Stimulated activated memory B cell treated with anti-CD40 and anti-IgM and Interleukin-4, amounts not matched to agents 10 μg/mL and 1 μg/mL and 100 μg/mL, for 72 hours (primary cell): ENCODE results near the gene AMOTL1.

Experiments
- ATAC-seq: fragments of 150-1000 bp; cut with Tn5 transposase; 2 replicates; pipeline ENCODE4 v1.10.0; 2021
- H3K27ac Mint-ChIP-seq: one replicate; pipeline ENCODE4 v1.8.0; 2022; ENCODE audit warnings: mild to moderate bottlenecking, mixed read lengths
- H3K27me3 Mint-ChIP-seq: one replicate; pipeline ENCODE4 v1.8.0; 2022; ENCODE audit warnings: mixed read lengths
- H3K36me3 Mint-ChIP-seq: one replicate; pipeline ENCODE4 v1.8.0; 2022; ENCODE audit warnings: mixed read lengths
- H3K4me1 Mint-ChIP-seq: one replicate; pipeline ENCODE4 v1.8.0; 2022; ENCODE audit warnings: mixed read lengths
- H3K4me3 Mint-ChIP-seq: one replicate; pipeline ENCODE4 v1.8.0; 2022; ENCODE audit warnings: mild to moderate bottlenecking, moderate library complexity, mixed read lengths
- H3K9me3 Mint-ChIP-seq: one replicate; pipeline ENCODE4 v1.8.0; 2022; ENCODE audit warnings: mixed read lengths

AMOTL1 gene

DNA sequence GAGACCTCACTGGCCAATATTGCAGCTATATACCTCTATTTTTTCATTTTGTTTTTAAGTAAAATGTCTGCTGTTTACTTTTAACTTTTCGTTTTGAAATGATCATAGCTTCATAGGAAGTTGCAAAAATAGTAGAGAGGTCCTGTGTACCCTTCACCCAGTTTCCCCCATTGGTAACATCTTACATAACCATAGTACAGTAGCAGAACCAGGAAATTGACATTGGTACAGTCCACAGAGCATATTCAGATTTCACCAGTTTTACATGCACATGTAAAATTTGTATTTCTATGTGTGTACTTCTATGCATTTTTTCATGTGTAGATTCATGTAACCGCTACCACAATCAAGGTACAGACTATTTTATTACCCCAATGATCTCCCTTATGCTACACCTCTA is 3.8 kb downstream of the AMOTL1 start:
- Mint-ChIP-seq H3K27ac (no peak overlapping the region), H3K4me3 (no peak overlapping the region), H3K27me3 (peaks cover 56% of the 10 kb centered on the region), H3K4me1 (peaks cover 12% of the 10 kb centered on the region), H3K36me3 (no peaks in the 10 kb centered on the region), H3K9me3 (no peaks in the 10 kb centered on the region)
- ATAC-seq = no peak

DNA sequence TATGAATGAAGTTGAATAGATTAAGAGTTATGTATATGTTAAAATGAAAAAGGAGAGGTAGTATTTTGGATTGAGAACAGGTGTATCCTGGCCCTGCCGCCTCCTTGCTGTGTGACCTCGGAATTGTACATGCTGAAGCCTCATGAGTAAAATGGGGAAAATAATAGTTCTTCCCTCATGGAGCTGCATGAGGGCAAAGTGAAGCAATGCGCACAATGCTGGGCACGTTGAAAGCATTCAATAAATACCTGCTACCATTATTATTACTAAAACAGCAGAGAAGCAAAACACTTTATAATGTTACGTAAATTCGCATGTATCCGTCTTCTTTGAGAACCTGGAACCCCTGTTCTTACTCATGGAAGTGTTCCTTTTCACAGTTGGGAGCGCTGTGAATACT is 5.7 kb downstream of the AMOTL1 start:
- H3K36me3 Mint-ChIP-seq = no peaks in the 10 kb centered on the region
- no peaks in the 10 kb centered on the region for H3K9me3 Mint-ChIP-seq
- no peak for ATAC-seq
- no peak overlapping the region for H3K4me3 Mint-ChIP-seq
- H3K4me1 Mint-ChIP-seq = peaks cover 6% of the 10 kb centered on the region
- H3K27me3 Mint-ChIP-seq = peaks cover 72% of the 10 kb centered on the region
- H3K27ac Mint-ChIP-seq = no peak overlapping the region

DNA sequence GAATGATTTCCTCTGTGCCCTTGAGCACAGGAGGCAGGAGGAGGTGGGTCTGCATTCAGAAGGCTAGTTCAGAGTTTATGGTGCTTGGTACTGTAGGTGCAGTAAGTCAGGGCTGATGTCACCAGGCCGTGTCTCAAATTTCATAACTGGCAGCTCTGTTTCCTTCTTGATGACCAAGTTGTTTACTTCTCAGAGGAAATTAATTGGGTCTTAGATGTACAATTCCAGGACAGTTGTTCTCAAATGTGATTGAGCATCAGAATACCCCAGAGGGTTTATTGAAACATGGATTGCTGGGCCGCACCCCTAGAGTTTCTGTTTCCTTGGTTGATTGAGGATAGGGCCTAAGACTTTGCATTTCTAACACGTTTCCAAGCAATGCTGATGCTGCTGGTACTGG is 6.2 kb downstream of the AMOTL1 start:
- no peaks in the 10 kb centered on the region for H3K9me3 Mint-ChIP-seq
- H3K27ac Mint-ChIP-seq = no peak overlapping the region

DNA sequence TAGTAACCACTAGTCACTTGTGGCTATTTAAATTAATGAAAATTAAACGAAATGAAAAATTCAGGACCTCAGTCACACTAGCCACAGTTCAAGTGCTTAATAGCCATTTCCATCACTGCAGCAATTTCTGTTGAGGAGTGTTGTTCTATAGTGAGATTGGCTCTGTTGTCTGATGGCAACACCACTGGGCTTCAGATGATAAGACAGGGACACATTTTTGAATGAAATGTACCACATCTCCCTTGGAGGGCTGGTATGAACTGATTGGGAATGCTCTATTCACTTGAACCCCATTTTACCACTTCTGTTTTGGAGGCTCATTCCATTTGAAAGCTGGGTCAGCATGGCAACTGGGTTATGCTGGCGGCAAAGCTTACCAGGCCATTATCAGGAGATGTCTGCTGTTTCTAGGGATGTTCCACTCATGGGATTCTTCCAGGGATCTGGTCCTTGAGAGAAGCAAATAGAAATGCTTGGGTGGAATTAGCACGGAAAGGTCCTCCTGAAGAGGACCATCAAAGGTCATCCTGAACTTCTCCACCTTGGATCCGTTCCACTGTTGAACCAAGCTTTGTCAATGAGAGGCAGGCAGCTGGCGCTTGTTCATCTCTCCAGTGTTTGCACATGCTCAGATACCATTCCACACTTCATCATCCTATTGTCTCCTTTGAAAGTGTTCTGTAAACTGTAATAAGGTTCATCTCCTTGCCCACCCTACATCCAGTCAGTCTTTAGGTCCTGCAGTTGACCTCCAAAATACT is 7.6 kb downstream of the AMOTL1 start:
- no peak overlapping the region for H3K4me3 Mint-ChIP-seq
- no peaks in the 10 kb centered on the region for H3K36me3 Mint-ChIP-seq
- peaks cover 56% of the 10 kb centered on the region for H3K27me3 Mint-ChIP-seq
- no peak overlapping the region for H3K27ac Mint-ChIP-seq
- no peak for ATAC-seq
- H3K4me1 Mint-ChIP-seq = no peaks in the 10 kb centered on the region
- H3K9me3 Mint-ChIP-seq = no peaks in the 10 kb centered on the region

More for the DNA sequence above, 6.2 kb downstream of the AMOTL1 start:
- H3K4me1 Mint-ChIP-seq = peaks cover 4% of the 10 kb centered on the region
- ATAC-seq = no peak
- H3K27me3 Mint-ChIP-seq = peaks cover 70% of the 10 kb centered on the region
- no peak overlapping the region for H3K4me3 Mint-ChIP-seq
- no peaks in the 10 kb centered on the region for H3K36me3 Mint-ChIP-seq

DNA sequence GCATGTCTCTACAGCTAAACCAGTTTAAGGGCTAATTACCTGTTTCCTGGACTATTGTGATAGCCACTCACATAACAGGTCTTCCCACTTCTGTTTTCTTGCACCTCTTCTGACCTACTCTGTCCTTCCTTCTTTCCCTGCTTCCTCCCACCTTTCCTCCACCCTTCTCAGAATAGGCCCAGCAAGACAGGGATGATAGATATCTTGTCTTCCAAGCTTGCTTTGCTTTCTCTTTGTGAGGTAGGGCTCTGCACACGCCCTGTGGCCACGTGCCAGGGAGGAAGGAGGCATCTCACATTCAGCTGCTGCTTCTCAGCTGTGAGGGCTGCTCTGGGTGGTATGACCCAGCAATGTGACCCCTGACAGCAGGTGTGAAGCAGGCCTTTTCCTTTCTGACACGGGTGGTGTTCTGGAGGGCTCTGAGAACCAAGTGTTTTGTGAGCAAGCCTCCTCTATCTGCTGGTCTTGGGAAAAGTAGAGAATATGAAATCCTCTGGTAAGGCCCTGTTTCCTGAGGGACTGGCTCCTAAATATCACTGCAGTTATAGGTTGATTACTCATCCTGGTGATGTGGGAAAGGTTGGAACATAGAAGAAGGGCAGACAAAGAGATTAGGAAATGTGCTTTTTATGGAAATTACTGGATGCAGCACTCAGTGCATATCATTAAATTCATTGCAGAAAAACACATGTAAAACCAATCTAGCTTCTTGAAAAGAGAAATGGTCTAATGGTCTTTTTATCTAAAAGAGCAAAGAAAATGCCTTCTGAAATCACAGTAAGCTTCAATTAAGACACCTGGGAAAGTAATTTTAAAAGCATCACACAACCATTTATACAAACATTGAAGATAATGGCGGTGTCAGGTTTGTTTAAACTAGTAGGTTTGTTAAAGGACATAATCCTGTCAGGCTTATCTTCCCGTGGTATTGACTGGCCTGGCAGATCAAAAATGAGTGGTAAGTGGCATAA is 8.5 kb downstream of the AMOTL1 start:
- H3K27ac Mint-ChIP-seq = no peak overlapping the region
- no peaks in the 10 kb centered on the region for H3K9me3 Mint-ChIP-seq
- no peaks in the 10 kb centered on the region for H3K36me3 Mint-ChIP-seq
- H3K27me3 Mint-ChIP-seq = peaks cover 47% of the 10 kb centered on the region
- no peaks in the 10 kb centered on the region for H3K4me1 Mint-ChIP-seq
- no peak overlapping the region for H3K4me3 Mint-ChIP-seq
- ATAC-seq = no peak

DNA sequence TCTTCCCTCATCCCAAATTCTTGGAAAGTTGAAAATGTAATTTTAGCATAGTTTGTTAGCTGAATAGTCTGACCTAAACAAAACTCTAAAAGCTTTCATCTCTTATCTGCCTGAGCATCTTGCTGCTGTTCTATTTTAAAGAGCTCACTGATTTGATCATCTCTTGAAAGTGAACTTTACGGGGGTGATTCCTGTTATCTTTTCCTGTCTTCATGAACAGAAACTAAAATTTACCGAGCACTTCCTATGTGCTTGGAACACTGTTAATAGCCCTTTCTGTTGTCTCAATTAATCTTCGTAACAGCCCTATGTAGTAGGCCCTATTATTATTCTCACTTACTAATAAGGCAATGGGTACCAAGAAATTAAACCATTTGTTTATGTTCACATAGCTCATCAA is 12.3 kb downstream of the AMOTL1 start:
- no peak overlapping the region for H3K27ac Mint-ChIP-seq
- H3K4me3 Mint-ChIP-seq = no peak overlapping the region
- H3K4me1 Mint-ChIP-seq = no peaks in the 10 kb centered on the region
- no peaks in the 10 kb centered on the region for H3K36me3 Mint-ChIP-seq
- no peaks in the 10 kb centered on the region for H3K9me3 Mint-ChIP-seq
- peaks cover 37% of the 10 kb centered on the region for H3K27me3 Mint-ChIP-seq
- no peak for ATAC-seq

DNA sequence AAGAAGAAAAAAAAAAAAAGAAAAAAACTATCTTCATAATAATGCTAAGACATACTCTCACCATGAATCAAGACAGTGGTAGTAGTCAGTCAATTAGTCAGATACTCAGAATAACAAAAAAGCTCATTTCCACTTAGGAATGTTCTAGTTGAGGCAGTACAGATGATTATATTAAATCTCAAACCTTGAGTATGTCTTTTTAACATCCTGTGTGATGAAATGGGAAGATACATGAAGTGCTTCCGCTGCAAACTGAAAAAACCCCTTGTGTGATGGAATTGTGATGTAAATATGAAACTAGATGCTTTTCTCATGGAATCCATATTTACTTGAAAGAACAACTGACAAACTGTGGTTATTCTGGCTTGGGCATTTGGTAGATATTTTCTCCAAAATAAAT is 13.7 kb downstream of the AMOTL1 start:
- Mint-ChIP-seq H3K4me1 (no peaks in the 10 kb centered on the region), H3K4me3 (no peak overlapping the region), H3K27ac (no peak overlapping the region), H3K27me3 (peaks cover 31% of the 10 kb centered on the region), H3K36me3 (no peaks in the 10 kb centered on the region), H3K9me3 (no peaks in the 10 kb centered on the region)
- ATAC-seq = no peak

DNA sequence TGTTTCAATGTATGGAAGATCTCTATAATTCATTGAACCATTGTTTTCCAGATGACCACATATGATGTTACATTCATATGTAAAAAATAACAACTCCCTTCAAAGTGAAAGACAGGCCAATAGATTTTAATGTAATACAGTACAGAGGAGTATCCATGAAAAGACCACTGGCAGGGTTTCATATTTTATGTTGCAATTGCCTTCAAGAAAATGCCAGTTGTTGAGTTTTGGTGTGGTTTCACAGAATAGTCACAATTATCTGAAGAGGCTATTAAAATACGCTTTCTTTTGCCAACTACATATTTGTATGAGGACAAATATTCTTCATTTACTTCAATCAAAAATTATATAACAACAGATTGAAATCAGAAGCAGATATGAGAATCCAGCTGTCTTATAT is 14.3 kb downstream of the AMOTL1 start:
- no peaks in the 10 kb centered on the region for H3K4me1 Mint-ChIP-seq
- no peak overlapping the region for H3K4me3 Mint-ChIP-seq
- no peaks in the 10 kb centered on the region for H3K36me3 Mint-ChIP-seq
- no peak overlapping the region for H3K27ac Mint-ChIP-seq
- H3K27me3 Mint-ChIP-seq = peaks cover 28% of the 10 kb centered on the region
- no peaks in the 10 kb centered on the region for H3K9me3 Mint-ChIP-seq
- ATAC-seq = no peak

DNA sequence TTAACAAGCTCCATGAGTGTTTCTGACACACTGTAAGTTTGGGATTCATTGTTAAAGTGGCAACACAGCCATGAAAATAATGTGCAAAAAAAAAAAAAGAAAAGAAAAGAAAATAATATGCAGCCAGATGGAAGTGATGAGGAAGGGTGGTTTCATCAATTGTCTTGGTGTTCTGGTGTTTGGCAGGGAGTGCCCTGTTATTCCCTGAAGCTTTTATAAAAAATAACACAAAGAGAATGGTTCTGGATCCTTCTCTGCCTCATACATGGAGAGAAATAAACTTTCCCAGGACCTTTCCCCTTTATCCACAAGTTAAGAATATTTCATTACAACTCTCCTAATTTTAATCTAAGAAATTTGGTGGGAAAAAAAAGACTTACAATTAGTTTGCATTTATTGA is 16.7 kb downstream of the AMOTL1 start:
- Mint-ChIP-seq H3K9me3 (no peaks in the 10 kb centered on the region), H3K36me3 (no peaks in the 10 kb centered on the region), H3K27ac (no peak overlapping the region), H3K4me1 (no peaks in the 10 kb centered on the region), H3K27me3 (peaks cover 12% of the 10 kb centered on the region), H3K4me3 (no peak overlapping the region)
- no peak for ATAC-seq

DNA sequence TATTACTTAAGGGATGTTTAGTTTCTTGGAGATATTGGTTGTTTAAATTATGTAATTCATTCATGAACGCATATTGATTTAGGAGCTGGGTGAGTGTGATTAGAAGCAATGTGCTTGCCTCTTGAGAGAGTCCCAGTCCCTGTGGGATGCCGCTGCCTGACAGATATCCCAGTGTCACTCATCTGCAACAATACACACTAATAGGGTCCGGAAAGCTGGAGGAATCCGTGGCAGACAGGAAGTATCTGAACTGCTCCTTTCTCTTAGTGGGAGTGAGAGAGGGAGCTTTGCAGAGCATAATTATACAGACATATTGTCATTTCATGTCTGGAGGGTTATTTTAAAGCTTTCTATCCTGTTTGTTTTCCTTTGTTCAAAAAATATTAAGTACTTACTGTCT is 17.4 kb downstream of the AMOTL1 start:
- H3K36me3 Mint-ChIP-seq = no peaks in the 10 kb centered on the region
- no peak overlapping the region for H3K4me3 Mint-ChIP-seq
- H3K27ac Mint-ChIP-seq = no peak overlapping the region
- H3K9me3 Mint-ChIP-seq = no peaks in the 10 kb centered on the region
- no peaks in the 10 kb centered on the region for H3K4me1 Mint-ChIP-seq
- peaks cover 12% of the 10 kb centered on the region for H3K27me3 Mint-ChIP-seq
- no peak for ATAC-seq

DNA sequence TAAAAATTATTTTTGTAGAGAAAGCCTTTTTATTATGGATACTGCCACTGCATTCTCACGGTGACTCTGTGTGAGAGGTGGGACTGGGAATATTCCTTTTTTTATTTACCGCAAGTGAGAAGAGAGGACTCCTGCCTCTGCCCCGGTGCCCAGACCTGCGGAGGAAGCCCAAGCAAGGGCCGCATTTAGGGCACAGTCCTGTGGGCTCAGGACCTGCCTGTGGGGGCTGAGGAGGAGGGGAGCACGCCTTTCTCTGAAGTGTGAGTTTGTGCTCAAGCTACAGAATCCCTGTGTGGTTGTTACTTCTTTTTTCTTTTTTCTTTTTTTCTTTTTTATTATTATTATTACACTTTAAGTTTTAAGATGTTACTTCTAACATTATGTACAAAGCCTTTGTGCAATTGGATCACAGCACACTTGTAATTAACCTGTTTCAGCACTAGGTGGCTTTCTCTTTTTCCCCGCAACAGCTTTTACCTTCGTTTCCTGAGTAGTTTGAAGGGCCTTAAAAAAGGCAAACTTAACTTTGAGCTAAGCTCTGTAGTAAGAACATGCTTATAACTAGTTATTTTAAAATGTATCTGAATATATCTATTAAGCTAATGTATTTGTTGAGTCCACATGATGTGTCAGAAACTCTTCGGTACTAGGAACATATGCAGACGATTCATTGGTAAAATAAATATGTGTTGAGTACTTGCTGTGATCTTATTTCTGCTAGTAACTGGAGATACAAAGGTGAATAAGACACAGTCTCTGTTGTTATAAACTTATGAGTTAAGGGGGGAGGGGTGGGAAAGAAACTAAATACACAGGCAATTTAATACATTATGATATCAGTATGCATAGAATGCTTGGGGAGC is 18.3 kb downstream of the AMOTL1 start:
- no peaks in the 10 kb centered on the region for H3K4me1 Mint-ChIP-seq
- no peak overlapping the region for H3K27ac Mint-ChIP-seq
- H3K27me3 Mint-ChIP-seq = peaks cover 12% of the 10 kb centered on the region
- H3K4me3 Mint-ChIP-seq = no peak overlapping the region
- no peaks in the 10 kb centered on the region for H3K9me3 Mint-ChIP-seq
- no peak for ATAC-seq
- H3K36me3 Mint-ChIP-seq = no peaks in the 10 kb centered on the region

DNA sequence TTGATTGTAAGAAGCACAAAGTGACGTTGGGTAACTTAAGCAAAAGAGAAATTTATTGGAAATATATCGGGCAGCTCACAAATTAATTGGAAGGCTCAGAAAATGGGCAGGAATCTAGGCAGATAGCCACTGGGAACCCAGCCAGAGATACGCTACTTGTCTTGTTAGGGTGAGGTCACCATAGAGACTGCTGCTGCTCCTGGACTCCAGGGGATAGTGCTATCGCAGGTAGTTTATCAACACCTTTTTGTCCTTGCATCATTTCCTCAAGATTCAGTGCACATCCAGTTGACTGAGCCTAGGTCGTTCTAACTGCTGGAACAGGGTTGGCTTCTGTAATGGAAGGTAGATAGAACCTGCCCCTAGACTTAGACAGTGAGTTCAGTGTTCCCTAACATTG is 19.6 kb downstream of the AMOTL1 start:
- no peaks in the 10 kb centered on the region for H3K36me3 Mint-ChIP-seq
- no peak overlapping the region for H3K27ac Mint-ChIP-seq
- H3K9me3 Mint-ChIP-seq = no peaks in the 10 kb centered on the region
- ATAC-seq = no peak
- H3K4me1 Mint-ChIP-seq = no peaks in the 10 kb centered on the region
- peaks cover 12% of the 10 kb centered on the region for H3K27me3 Mint-ChIP-seq
- no peak overlapping the region for H3K4me3 Mint-ChIP-seq

DNA sequence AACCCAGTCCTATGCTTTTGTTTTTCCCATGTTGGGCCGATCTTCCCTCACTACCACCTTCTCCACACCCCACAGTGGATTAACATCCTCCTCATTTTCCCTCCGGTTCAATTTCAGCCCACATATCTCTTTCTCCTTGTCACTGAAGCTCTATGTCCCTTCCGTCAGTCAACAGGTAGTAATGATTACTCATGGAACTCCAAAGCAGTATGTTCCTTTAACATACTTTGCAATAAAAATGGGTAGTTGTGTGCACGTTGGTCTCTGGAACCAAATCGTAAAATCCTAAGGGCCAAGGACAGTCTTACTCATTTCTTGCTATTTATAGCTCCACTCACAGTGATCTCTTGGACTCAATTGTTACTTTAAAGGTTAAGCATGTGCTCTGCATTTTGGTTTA is 20.2 kb downstream of the AMOTL1 start:
- H3K9me3 Mint-ChIP-seq = no peaks in the 10 kb centered on the region
- ATAC-seq = no peak

DNA sequence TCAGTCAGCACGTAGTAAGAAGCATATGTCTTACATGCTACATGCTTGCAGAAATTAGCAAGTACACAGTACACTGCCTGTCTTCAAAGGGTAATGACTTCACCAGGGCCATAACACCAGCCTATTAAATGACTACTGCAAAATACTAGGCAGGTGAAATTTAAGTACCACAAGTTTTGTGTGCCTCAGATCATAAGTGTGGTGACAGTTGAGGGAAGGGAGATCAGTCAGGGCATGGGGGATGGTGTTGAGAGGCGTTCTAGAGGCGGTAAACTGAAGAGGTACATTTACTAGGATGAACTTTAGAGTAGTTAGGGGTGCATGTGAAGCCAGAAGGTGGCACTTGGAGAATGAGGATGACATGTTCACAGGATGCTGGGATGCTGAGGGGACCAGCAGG is 22.0 kb downstream of the AMOTL1 start:
- H3K27me3 Mint-ChIP-seq = peaks cover 3% of the 10 kb centered on the region
- no peak overlapping the region for H3K27ac Mint-ChIP-seq
- no peaks in the 10 kb centered on the region for H3K36me3 Mint-ChIP-seq
- no peaks in the 10 kb centered on the region for H3K9me3 Mint-ChIP-seq
- H3K4me1 Mint-ChIP-seq = no peaks in the 10 kb centered on the region
- no peak overlapping the region for H3K4me3 Mint-ChIP-seq
- ATAC-seq = no peak

More for the DNA sequence above, 20.2 kb downstream of the AMOTL1 start:
- Mint-ChIP-seq H3K36me3 (no peaks in the 10 kb centered on the region), H3K27me3 (peaks cover 12% of the 10 kb centered on the region), H3K4me3 (no peak overlapping the region), H3K27ac (no peak overlapping the region), H3K4me1 (no peaks in the 10 kb centered on the region)

DNA sequence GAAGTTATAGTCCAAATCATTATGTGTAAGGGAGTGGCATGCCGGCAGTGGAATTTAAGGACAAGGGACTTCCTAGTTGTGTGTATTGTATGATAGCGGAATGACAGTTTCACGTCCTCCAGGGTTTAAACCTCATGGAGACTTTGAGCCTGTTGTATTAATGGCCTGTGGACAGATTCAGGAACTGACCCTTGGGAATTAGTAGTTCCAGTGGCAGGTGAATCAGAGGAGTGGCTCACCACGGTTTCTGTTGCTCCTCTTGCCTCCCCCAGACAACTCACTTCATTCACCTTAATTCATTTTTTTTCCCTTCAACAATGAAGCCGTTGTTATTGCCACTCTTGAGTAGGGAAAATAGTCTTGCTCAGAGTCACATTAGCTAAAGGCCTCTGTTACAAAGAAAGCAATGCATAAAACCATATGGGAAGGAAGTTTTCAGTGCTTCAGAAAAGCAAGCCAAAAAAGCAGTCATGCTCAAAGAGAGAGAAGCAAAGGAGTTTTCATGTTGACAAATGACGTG is 22.6 kb downstream of the AMOTL1 start:
- H3K4me1 Mint-ChIP-seq = no peaks in the 10 kb centered on the region
- H3K27ac Mint-ChIP-seq = no peak overlapping the region
- no peaks in the 10 kb centered on the region for H3K36me3 Mint-ChIP-seq
- no peaks in the 10 kb centered on the region for H3K27me3 Mint-ChIP-seq
- H3K4me3 Mint-ChIP-seq = no peak overlapping the region
- H3K9me3 Mint-ChIP-seq = no peaks in the 10 kb centered on the region
- no peak for ATAC-seq
